HEK293 (cell line): ENCODE data around the gene LCN2.

Experiments
- CTCF ChIA-PET: fragments of 350-600 bp; formaldehyde crosslinking; extraction: SDS; loops from one replicate; lab custom pipeline; 2021; ENCODE audit warnings: antibody characterized with exemption; lab: Yijun Ruan, JAX
- POLR2A ChIA-PET: fragments of 300-600 bp; formaldehyde crosslinking; extraction: SDS; loops from one replicate; lab custom pipeline; 2020; ENCODE audit warnings: antibody characterized with exemption, inconsistent platforms; lab: Yijun Ruan, JAX
- H3K27ac ChIP-seq: fragments of 200-500 bp; sonication (Bioruptor generic); 2 replicates; pipeline ENCODE4 v1.5.1; 2014; ENCODE audit warnings: low read depth, low read length, control low read depth, inconsistent platforms; ENCODE audit errors: extremely low read depth
- H3K36me3 ChIP-seq, 2 experiments: fragments of 200-500 bp in 1 of 2; sonication (Bioruptor generic) in 1 of 2; 1 replicate in 1 of 2; 2 replicates in 1 of 2; pipeline ENCODE4 v1.5.1; 2014 to 2017; ENCODE audit warnings: inconsistent platforms in 2 of 2, low read length in 2 of 2; ENCODE audit not compliant: control insufficient read depth in 2 of 2, insufficient read depth in 1 of 2
- H3K4me1 ChIP-seq: fragments of 200-500 bp; sonication (Bioruptor generic); 2 replicates; pipeline ENCODE4 v1.5.1; 2014; ENCODE audit warnings: mild to moderate bottlenecking, low read length, inconsistent platforms; ENCODE audit not compliant: control insufficient read depth, insufficient read depth
- H3K4me3 ChIP-seq: 2 replicates; pipeline ENCODE4 v1.5.1; 2011; ENCODE audit warnings: low read depth, mild to moderate bottlenecking, control low read depth, low read length, moderate library complexity
- H3K9me3 ChIP-seq: fragments of 200-500 bp; sonication (Bioruptor generic); 2 replicates; pipeline ENCODE4 v1.5.1; 2014; ENCODE audit warnings: low read depth, low read length, inconsistent platforms; ENCODE audit not compliant: control insufficient read depth, insufficient read depth
- BCL6B ChIP-seq: fragments of 450-650 bp; formaldehyde crosslinking; IDR thresholded peaks from 2 replicates; pipeline ENCODE4 v1.5.1; 2017; ENCODE audit warnings: missing biosample characterization, missing genetic modification characterization
- PRDM1 ChIP-seq: fragments of 450-650 bp; formaldehyde crosslinking; IDR thresholded peaks from 2 replicates; pipeline ENCODE4; 2016; ENCODE audit warnings: missing biosample characterization, missing genetic modification characterization
- SP3 ChIP-seq: fragments of 450-650 bp; formaldehyde crosslinking; IDR thresholded peaks from 2 replicates; pipeline ENCODE4 v1.5.1; 2016; ENCODE audit warnings: missing biosample characterization, missing genetic modification characterization
- TSHZ1 ChIP-seq: fragments of 450-650 bp; formaldehyde crosslinking; IDR thresholded peaks from 2 replicates; pipeline ENCODE4 v1.5.1; 2016; ENCODE audit warnings: missing biosample characterization, missing genetic modification characterization, borderline replicate concordance
- YY2 ChIP-seq: fragments of 450-650 bp; formaldehyde crosslinking; IDR thresholded peaks from 2 replicates; pipeline ENCODE4 v1.5.1; 2016; ENCODE audit warnings: missing biosample characterization, missing genetic modification characterization
- ZBTB26 ChIP-seq: fragments of 450-650 bp; formaldehyde crosslinking; optimal IDR thresholded peaks from 2 replicates; pipeline ENCODE3; 2016; ENCODE audit warnings: missing biosample characterization, mild to moderate bottlenecking, missing genetic modification characterization
- ZBTB49 ChIP-seq: fragments of 450-650 bp; formaldehyde crosslinking; IDR thresholded peaks from 2 replicates; pipeline ENCODE4 v1.5.1; 2016; ENCODE audit warnings: missing biosample characterization, missing genetic modification characterization, low read depth
- ZFP3 ChIP-seq: fragments of 450-650 bp; formaldehyde crosslinking; IDR thresholded peaks from 2 replicates; pipeline ENCODE4 v1.5.1; 2016; ENCODE audit warnings: low read depth, missing biosample characterization, missing genetic modification characterization
- ZNF114 ChIP-seq: fragments of 450-650 bp; formaldehyde crosslinking; IDR thresholded peaks from 2 replicates; pipeline ENCODE4 v1.5.0; 2017; ENCODE audit warnings: missing biosample characterization, missing genetic modification characterization
- ZNF174 ChIP-seq: fragments of 450-650 bp; formaldehyde crosslinking; IDR thresholded peaks from 2 replicates; pipeline ENCODE4 v1.5.0; 2017; ENCODE audit warnings: missing biosample characterization, mild to moderate bottlenecking, missing genetic modification characterization
- ZNF24 ChIP-seq: fragments of 450-650 bp; formaldehyde crosslinking; IDR thresholded peaks from 2 replicates; pipeline ENCODE4 v1.5.1; 2016; ENCODE audit warnings: missing biosample characterization, missing genetic modification characterization
- ZNF366 ChIP-seq: fragments of 450-650 bp; formaldehyde crosslinking; conservative IDR thresholded peaks from 2 replicates; pipeline ENCODE4 v1.5.1; 2016; ENCODE audit warnings: missing biosample characterization, missing genetic modification characterization
- ZNF513 ChIP-seq: fragments of 450-650 bp; IDR thresholded peaks from 2 replicates; pipeline ENCODE4 v1.5.1; 2018; ENCODE audit warnings: missing biosample characterization, missing genetic modification characterization
- ZNF514 ChIP-seq: fragments of 450-650 bp; formaldehyde crosslinking; IDR thresholded peaks from 2 replicates; pipeline ENCODE4 v1.5.1; 2016; ENCODE audit warnings: missing biosample characterization, missing genetic modification characterization
- ZNF521 ChIP-seq: fragments of 450-650 bp; formaldehyde crosslinking; IDR thresholded peaks from 2 replicates; pipeline ENCODE4 v1.5.1; 2017; ENCODE audit warnings: missing biosample characterization, mild to moderate bottlenecking, missing genetic modification characterization
- ZNF549 ChIP-seq: fragments of 450-650 bp; IDR thresholded peaks from 2 replicates; pipeline ENCODE4 v1.5.1; 2018; ENCODE audit warnings: missing biosample characterization, missing genetic modification characterization, mild to moderate bottlenecking, inconsistent platforms, moderate library complexity
- ZNF571 ChIP-seq: fragments of 450-650 bp; formaldehyde crosslinking; IDR thresholded peaks from 2 replicates; pipeline ENCODE4 v1.5.0; 2017; ENCODE audit warnings: missing biosample characterization, missing genetic modification characterization
- ZNF629 ChIP-seq: fragments of 450-650 bp; formaldehyde crosslinking; IDR thresholded peaks from 2 replicates; pipeline ENCODE4 v1.5.1; 2017; ENCODE audit warnings: missing biosample characterization, missing genetic modification characterization
- ZNF843 ChIP-seq: fragments of 450-650 bp; formaldehyde crosslinking; IDR thresholded peaks from 2 replicates; pipeline ENCODE4 v1.5.1; 2016; ENCODE audit warnings: missing biosample characterization, missing genetic modification characterization

The LCN2 gene

GRCh38 chr9:128117613-128118471, 31.4 kb upstream of the LCN2 start (continued):
- TF ChIP-seq BCL6B (tag by site-specific recombination) = no peak

GRCh38 chr9:128118472-128118857, 30.8 kb upstream of the LCN2 start:
- TF ChIP-seq ZNF174 (tag by site-specific recombination) = no peak
- TF ChIP-seq PRDM1 (tag by site-specific recombination) = 0 out of 2 replicates have a peak, but pooled peaks have one; percentile 16
- no peak for TF ChIP-seq ZNF521 (tag by site-specific recombination)
- peak; percentile 98 for TF ChIP-seq ZNF366 (tag by site-specific recombination)
- no peak for TF ChIP-seq ZNF514
- TF ChIP-seq ZNF549 (tag by site-specific recombination) = no peak
- 0 out of 2 replicates have a peak, but pooled peaks have one; percentile 27 for TF ChIP-seq ZNF843
- no peak for TF ChIP-seq ZBTB49 (tag by site-specific recombination)
- Histone ChIP-seq H3K36me3 (peaks cover 0 to 51% of the 10 kb centered on the region in 2 experiments; a peak in 2 of 3 replicates), H3K27ac (no peak overlapping the region), H3K4me3 (no peak overlapping the region), H3K9me3 (no peaks in the 10 kb centered on the region), H3K4me1 (no peaks in the 10 kb centered on the region)
- POLR2A ChIA-PET = interaction anchor here (1.8 kb wide), 1 partner anchor 9 kb away, joined by 13 read pairs; the partner anchor contains the start of gene PTGES2
- CTCF ChIA-PET = interaction anchor here (0.7 to 5.2 kb wide), 43 partner anchors 8 to 300 kb away, joined by 3 to 88 read pairs (median 8); partner anchors contain the start of genes NAIF1, PIP5KL1 and SLC25A25

GRCh38 chr9:128118971-128119665, 30.1 kb upstream of the LCN2 start:
- no peaks in the 10 kb centered on the region for H3K4me1 ChIP-seq
- H3K36me3 ChIP-seq = peaks cover 0 to 53% of the 10 kb centered on the region in 2 experiments; a peak in 2 of 3 replicates
- H3K27ac ChIP-seq = no peak overlapping the region
- H3K4me3 ChIP-seq = no peak overlapping the region
- CTCF ChIA-PET = interaction anchor here (1.2 to 1.6 kb wide), 2 partner anchors 9 to 176 kb away, joined by 4 to 10 read pairs; no protein-coding TSS in a partner anchor
- POLR2A ChIA-PET = interaction anchor here (0.6 to 1.4 kb wide), 2 partner anchors 8 to 9 kb away, joined by 3 read pairs; no protein-coding TSS in a partner anchor
- no peaks in the 10 kb centered on the region for H3K9me3 ChIP-seq
- TF ChIP-seq ZNF571 (tag by site-specific recombination) = no peak
- TF ChIP-seq ZNF24 (tag by site-specific recombination) = no peak
- TF ChIP-seq TSHZ1 = no peak
- TF ChIP-seq ZNF513 (tag by site-specific recombination) = no peak
- TF ChIP-seq ZNF114 (tag by site-specific recombination) = no peak
- TF ChIP-seq YY2 (tag by site-specific recombination) = no peak
- TF ChIP-seq ZFP3 (tag by site-specific recombination) = no peak
- TF ChIP-seq ZBTB26 (tag by site-specific recombination) = no peak
- no peak for TF ChIP-seq ZNF629 (tag by site-specific recombination)
- TF ChIP-seq SP3 (tag by site-specific recombination) = no peak
